Activated T-cell treated with anti-CD3 and anti-CD28 coated beads, Interleukin-2, amount 50 U/mL, for 72 hours (primary cell): ENCODE data around the gene CFAP92. TPM values are rescaled to one million over a fixed set of nuclear protein-coding genes. Genes with fewer than 3 reads are reported as not detected.

Experiments
- ATAC-seq, 2 donors: fragments of 150-1000 bp; cut with Tn5 transposase; replicated peaks in 1 of 2; 2 replicates each; pipeline ENCODE4 v1.10.0; 2021; ENCODE audit warnings: moderate library complexity in 2 of 2, mild to moderate bottlenecking in 1 of 2
- DNase-seq, 2 donors: peaks; one replicate each; pipeline ENCODE4 v3.0.0; 2021 to 2022; ENCODE audit warnings: mixed read lengths in 1 of 2
- H3K27ac Mint-ChIP-seq: one replicate; pipeline ENCODE4 v1.8.0; 2022; ENCODE audit warnings: mild to moderate bottlenecking, moderate library complexity, mixed read lengths
- H3K27me3 Mint-ChIP-seq: one replicate; pipeline ENCODE4 v1.8.0; 2022; ENCODE audit warnings: low read depth, mixed read lengths
- H3K36me3 Mint-ChIP-seq, 2 donors: one replicate each; pipeline ENCODE4 v1.8.0; 2022; ENCODE audit warnings: mixed read lengths in 2 of 2, mild to moderate bottlenecking in 1 of 2; ENCODE audit not compliant: insufficient read depth in 2 of 2
- H3K4me1 Mint-ChIP-seq: one replicate; pipeline ENCODE4 v1.8.0; 2022; ENCODE audit warnings: low read depth, mixed read lengths
- H3K4me3 Mint-ChIP-seq, 2 donors: one replicate each; pipeline ENCODE4 v1.8.0; 2022; ENCODE audit warnings: mild to moderate bottlenecking in 2 of 2, mixed read lengths in 2 of 2, moderate library complexity in 2 of 2
- H3K9me3 Mint-ChIP-seq, 2 donors: one replicate each; pipeline ENCODE4 v1.8.0; 2022; ENCODE audit warnings: mixed read lengths in 2 of 2
- total RNA-seq, 2 donors: library from RNA; stranded (reverse); gene quantifications; one replicate each; pipeline ENCODE4 v1.2.3, GENCODE V29; 2022

CFAP92 gene
- total RNA-seq, 2 donors from 2014 or later, result 1.1 TPM

DNA sequence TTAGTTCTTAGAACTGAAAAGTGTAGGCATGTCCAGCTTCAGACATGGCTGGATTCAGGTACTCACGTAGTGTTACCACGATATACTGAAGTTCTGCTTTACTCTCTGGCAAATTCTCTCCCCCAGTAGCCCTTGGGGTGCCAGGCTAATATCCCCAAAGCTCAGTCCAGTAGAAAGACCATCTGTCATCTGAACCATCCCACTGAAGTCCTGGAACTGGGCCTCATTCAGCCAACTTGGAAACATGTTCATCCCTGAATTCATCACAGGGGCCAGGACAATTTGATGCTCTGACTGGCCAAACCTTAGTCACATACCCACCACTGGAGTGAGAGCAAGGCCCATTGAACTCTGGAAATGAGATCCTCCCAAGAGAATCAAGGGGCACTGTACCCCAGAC is 15.4 kb upstream of the CFAP92 start:
- H3K9me3 Mint-ChIP-seq, result no peaks in the 10 kb centered on the region
- peaks cover 13% of the 10 kb centered on the region for H3K4me1 Mint-ChIP-seq
- DNase-seq, result no peak
- no peak for ATAC-seq
- no peaks in the 10 kb centered on the region for H3K36me3 Mint-ChIP-seq
- H3K27ac Mint-ChIP-seq, result no peak overlapping the region
- H3K27me3 Mint-ChIP-seq, result peaks cover 5% of the 10 kb centered on the region
- H3K4me3 Mint-ChIP-seq, result no peak overlapping the region

DNA sequence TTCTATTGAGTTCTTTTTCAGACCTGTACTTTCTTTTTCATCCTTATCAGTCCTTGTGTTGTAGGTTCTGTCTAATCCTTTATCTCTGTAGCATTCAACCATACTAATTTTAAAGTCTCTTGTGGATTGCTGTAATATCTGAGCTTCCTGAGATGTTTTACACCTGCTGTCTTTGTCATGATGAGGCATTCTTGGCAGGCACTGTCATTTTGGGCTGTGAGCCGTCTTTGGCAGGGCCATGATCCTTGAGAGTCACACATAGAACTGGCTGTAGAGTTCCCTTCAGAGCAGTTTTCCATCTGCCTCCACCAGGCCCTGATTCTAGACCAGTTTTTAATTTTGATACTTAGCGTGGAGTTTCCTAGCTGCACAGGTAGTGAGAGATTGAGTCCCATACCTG is 13.9 kb upstream of the CFAP92 start:
- Mint-ChIP-seq H3K27ac (no peak overlapping the region), H3K4me1 (peaks cover 16% of the 10 kb centered on the region), H3K9me3 (no peaks in the 10 kb centered on the region), H3K4me3 (no peak overlapping the region), H3K27me3 (peaks cover 16% of the 10 kb centered on the region), H3K36me3 (no peaks in the 10 kb centered on the region)
- DNase-seq (no peak), ATAC-seq (no peak)

DNA sequence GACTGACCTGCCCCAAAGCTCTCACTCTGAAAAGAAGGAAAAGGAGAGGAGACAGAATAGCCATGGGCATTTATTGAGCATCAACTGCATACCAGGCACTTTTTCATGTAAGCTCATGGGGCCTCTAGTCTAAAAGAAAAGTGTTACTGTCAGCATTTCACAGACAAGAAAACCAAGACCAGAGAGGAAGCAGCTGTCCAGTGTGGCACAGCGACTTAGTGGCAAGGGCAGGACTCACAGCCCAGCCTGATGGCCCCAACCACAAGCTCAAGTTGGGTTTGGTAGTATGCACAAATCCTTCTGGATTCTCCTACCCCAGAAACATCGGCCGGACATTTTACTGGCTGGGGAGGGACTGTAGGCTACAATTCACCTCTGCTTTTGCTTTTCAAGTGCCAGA is 13.0 kb upstream of the CFAP92 start:
- no peaks in the 10 kb centered on the region for H3K9me3 Mint-ChIP-seq
- H3K4me3 Mint-ChIP-seq, result no peak overlapping the region
- ATAC-seq (no peak), DNase-seq (no peak)
- peaks cover 24% of the 10 kb centered on the region for H3K27me3 Mint-ChIP-seq
- H3K4me1 Mint-ChIP-seq, result peaks cover 23% of the 10 kb centered on the region
- no peak overlapping the region for H3K27ac Mint-ChIP-seq
- H3K36me3 Mint-ChIP-seq, result no peaks in the 10 kb centered on the region

DNA sequence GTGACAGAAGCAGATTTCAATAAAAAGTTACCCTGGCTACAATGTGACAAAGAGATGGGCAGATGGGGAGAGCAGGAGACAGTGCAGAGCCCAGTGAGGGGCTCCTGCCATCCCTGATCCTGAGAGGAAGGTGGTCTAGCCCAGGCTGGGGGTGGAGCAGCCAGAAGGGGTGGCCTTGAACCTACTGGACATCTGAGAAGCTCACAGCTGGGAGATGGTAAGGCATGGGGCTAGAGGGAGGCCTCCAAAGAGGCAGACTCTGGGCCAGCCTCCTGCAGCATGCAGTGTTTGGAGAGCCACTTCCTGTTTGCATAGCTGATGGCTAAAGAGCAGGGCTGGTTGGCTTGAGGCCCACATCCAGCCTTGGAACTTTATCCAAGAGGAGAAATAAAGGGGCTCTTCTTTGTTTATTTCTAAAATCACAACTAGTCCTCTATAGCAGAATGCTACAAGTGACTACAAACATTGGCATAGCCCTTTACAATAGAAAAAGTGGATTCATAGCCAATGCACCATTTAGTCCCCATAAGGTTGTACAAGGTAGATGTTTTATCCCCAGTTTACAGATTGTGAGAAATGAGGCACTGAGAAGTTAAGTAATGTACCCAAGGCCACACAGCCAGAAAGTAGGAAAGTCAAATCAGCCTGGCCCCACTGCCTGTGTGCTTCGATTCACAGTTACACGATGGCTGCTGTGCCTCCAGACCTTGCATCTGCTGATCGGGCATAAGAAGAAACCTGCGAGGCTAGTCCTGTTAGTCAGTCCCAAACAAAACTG is 11.8 kb upstream of the CFAP92 start:
- no peaks in the 10 kb centered on the region for H3K36me3 Mint-ChIP-seq
- peaks cover 23% of the 10 kb centered on the region for H3K4me1 Mint-ChIP-seq
- peaks cover 27% of the 10 kb centered on the region for H3K27me3 Mint-ChIP-seq
- no peaks in the 10 kb centered on the region for H3K9me3 Mint-ChIP-seq
- peak overlapping the region; percentile 38 for H3K27ac Mint-ChIP-seq
- ATAC-seq, result no peak
- DNase-seq, result no peak
- no peak overlapping the region for H3K4me3 Mint-ChIP-seq

DNA sequence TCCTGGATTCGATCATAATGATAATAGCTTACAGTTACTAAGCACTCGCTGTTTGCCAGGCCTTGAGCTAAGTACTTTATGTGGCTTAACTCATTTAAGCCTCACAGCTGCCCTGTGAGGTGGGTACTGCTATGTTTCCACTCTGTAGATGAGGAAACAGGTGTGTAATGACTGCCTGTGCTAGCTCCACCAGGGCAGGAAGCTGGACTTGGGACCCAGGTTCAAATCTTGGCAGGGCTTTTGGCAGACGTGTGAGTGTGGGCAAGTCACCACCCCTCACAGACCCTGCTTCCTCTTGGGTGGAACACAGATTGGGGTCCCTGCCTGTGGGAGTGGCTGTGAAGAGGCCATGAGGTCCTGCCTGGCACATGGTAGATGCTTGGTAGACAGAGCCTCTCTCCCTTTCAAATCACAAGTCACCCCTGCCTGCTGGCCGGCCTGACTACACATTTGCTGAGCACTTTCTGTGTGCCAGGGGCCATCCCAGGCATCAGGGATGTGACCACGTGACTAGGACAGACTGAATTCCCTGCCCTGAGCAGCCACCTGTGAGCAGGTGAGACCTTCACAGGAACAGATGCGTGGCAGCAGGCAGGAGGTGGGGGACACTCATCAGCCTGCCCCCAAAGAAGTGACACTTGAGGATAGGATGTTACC is 10.9 kb upstream of the CFAP92 start:
- Mint-ChIP-seq H3K4me1 (peaks cover 23% of the 10 kb centered on the region), H3K27ac (peak overlapping the region; percentile 38), H3K36me3 (no peaks in the 10 kb centered on the region), H3K9me3 (no peaks in the 10 kb centered on the region), H3K27me3 (peaks cover 36% of the 10 kb centered on the region), H3K4me3 (peak overlapping the region; percentile 27 to 55)
- DNase-seq, result no peak
- no peak for ATAC-seq

DNA sequence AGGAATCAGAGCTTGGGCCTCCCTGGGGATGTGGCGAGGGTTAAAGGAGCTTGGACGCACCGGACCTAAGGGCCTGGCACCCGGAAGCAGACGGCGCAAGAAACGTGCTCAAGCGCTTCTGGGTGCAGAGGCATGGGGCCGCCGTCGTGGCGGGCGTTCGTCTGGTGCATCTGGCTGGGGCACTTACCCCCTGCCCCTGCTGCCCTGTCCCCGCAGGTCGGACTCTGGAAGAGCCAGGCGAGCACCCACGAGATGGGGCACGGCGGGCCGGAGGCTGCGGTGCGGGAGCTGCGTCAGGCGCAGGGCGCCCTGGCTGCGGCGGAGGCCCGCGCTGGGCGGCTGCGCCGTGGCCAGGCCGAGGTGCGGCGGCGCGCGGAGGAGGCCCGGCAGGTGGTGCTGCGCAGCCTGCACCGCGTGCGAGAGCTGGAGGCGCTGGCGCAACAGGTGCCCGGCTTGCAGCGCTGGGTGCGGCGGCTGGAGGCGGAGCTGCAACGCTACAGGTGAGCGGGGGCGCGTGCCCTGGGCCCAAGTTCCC is 9.8 kb upstream of the CFAP92 start:
- peak; percentile 64 to 69 for DNase-seq
- H3K4me1 Mint-ChIP-seq, result peaks cover 29% of the 10 kb centered on the region
- H3K36me3 Mint-ChIP-seq, result no peaks in the 10 kb centered on the region

DNA sequence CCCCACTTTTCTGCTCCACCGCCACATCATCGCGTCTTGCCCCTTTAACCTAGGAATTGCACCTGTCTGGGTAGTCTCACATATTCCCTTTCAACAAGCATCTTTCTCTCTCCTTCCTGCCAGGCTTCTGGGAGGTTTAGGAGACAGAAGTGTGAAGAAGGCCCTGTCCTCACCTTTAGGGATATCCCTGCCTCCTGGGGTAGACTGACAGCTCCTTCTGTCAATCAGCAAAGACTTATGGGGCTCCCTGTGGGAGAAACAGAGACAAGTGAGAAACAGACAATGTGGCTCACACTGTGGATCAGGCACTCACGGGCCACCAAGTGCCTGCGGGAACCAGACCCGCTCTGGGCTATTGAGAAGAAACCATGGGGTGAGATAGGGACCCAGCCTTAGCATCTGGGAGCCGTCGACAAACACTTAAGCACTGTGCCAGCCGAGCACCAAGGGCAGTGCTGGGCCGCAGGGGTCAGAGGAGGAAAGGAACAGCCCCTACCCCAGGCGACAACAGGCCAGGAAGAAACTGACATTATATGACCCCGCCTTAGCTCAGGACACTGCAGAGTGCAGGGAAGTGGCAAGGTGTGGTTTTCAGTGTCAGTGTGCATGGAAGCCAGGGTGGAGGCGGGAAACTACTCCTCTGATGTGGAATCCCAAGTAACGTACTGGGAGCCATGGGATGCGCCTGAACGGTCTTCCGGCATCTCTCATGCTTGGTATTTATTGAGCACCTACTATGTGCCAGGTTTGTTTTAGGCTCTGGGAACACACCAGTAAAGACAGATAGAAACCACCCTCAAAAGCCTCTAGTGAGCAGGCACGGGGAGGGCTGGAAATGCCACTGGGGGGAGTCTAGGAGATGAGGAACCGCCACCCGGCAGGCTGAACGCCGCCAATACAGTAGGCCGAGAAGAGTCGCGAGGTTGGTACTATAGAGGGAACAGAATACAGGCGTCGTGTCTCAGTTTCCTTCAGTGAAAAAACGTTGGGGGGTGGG is 9.0 kb upstream of the CFAP92 start:
- ATAC-seq (no peak), DNase-seq (no peak)
- H3K4me1 Mint-ChIP-seq, result peaks cover 36% of the 10 kb centered on the region
- no peaks in the 10 kb centered on the region for H3K9me3 Mint-ChIP-seq
- H3K36me3 Mint-ChIP-seq, result no peaks in the 10 kb centered on the region
- H3K27ac Mint-ChIP-seq, result no peak overlapping the region
- peak overlapping the region; percentile 60 to 77 for H3K4me3 Mint-ChIP-seq
- H3K27me3 Mint-ChIP-seq, result peaks cover 41% of the 10 kb centered on the region

More for the DNA sequence above, 9.8 kb upstream of the CFAP92 start:
- peak overlapping the region; percentile 60 to 77 for H3K4me3 Mint-ChIP-seq
- no peaks in the 10 kb centered on the region for H3K9me3 Mint-ChIP-seq
- ATAC-seq, result peak; percentile 76 to 84
- no peak overlapping the region for H3K27ac Mint-ChIP-seq
- H3K27me3 Mint-ChIP-seq, result peaks cover 41% of the 10 kb centered on the region

DNA sequence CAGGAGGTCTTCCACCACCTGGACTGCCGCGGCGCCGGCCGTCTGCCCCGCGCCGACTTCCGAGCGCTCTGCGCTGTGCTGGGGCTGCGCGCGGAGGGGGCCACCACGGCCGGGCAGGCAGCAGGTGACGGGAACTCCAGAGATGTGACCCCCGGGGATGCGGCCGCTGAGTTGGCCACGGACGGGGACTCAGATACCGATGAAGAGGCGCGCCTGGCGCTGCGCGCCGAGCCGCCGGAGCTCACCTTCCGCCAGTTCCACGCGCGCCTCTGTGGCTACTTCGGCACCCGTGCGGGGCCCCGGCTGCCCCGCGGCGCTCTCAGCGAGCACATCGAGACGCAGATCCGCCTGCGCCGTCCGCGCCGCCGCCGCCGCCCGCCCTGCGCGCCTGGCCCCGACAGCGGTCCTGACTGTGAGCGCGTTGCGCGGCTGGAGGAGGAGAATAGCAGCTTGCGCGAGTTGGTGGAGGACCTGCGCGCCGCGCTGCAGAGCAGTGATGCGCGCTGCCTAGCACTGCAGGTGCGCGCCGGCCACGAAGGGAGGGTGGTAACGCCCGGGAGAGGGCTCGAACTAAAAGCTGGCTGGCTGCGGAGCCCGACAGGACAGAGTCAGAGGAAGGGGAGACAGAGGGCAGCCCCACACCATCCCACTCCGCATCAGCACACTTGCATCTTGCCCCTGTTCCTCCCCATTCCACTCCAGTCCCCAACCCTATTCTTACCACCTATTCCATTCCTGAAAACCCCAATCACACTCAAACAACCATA is 8.1 kb upstream of the CFAP92 start:
- ATAC-seq (peak; percentile 66 to 69), DNase-seq (peak; percentile 57 to 62)
- peak overlapping the region; percentile 60 to 77 for H3K4me3 Mint-ChIP-seq
- peaks cover 36% of the 10 kb centered on the region for H3K4me1 Mint-ChIP-seq
- H3K27ac Mint-ChIP-seq, result no peak overlapping the region
- H3K27me3 Mint-ChIP-seq, result peaks cover 41% of the 10 kb centered on the region
- no peaks in the 10 kb centered on the region for H3K9me3 Mint-ChIP-seq
- H3K36me3 Mint-ChIP-seq, result no peaks in the 10 kb centered on the region

DNA sequence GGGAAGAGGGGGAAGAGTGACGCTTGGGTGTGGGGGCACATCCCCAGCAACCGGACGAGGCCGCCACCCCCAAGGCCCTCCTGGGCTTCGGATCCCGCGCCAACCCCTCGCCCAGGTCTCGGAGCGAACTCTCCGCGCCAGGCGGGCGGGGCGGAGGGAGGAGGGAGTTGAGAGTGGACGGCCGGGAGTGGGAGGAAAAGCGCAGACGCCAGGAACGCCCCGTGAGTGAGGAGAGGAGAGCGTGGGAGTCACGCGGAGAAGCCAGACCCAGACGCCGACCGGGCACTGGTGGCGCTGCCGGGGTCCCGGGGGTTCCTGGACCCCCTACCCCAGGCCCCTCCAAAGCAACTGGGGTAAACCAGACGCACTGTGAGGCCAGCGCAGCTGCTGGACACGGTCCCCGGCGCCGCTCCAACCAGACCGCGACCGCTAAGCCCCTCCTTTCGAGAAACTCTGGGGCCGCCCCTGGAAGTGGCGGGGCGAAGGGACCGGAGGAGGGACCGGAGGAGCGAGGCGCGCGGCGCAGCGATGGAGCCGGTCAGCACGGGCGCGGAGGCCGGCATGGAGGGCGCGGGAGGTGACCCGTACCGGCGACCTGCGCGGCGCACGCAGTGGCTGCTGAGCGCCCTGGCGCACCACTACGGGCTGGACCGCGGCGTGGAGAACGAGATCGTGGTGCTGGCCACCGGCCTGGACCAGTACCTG is 7.4 kb upstream of the CFAP92 start, which contains the start of gene EFCC1:
TSS of gene EFCC1 (plus strand) at position 204 of the 705 bp plus-strand sequence. CDS start at position 529, 325 bp downstream.
- Mint-ChIP-seq H3K4me3 (peak within 1 kb of the TSS; percentile 70 to 77), H3K9me3 (no peaks in the 10 kb centered on the region), H3K27me3 (peaks cover 41% of the 10 kb centered on the region), H3K36me3 (no peaks in the 10 kb centered on the region), H3K27ac (no peak within 1 kb of the TSS), H3K4me1 (peaks cover 38% of the 10 kb centered on the region)
- ATAC-seq, result peak; percentile 48 to 51
- peak in 1 of 2 donors; percentile 39 for DNase-seq

DNA sequence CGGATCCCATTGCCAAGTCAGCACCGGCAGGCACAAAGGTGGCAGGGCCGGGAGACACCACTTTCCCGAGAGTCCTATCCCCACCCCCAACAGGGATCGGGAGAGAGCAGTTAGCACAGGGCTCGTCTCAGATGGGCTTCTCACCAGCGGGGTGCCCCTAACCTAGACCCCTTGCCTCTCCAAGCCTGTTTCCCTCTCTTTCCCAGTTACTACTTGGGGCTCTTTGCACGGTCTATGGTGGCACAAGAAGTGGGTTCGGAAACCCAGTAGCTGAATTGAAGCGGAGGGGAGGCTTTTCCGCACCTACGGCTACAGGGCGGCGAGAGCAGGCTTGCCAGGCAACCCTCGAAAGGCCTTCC is 6.8 kb upstream of the CFAP92 start:
- Mint-ChIP-seq H3K27ac (no peak overlapping the region), H3K27me3 (peaks cover 41% of the 10 kb centered on the region)

DNA sequence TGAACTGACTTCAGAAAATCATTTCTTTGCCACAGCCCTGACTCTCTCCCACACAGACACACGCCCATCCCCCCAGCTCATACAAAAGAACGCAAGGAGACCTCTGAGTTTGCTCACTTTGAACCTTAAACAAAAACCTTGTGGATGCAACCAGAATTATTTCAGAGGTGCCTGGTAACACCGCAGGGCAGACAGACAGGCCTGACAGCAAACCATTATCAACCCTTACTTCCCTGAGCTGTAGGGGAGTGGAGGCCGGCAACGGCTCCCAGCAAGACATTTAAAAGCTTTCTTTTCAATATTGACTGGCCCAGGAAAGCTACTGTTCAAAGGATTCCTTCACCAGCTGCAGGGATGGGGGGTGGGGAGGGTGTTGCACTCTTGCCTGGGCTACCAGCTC is 5.2 kb upstream of the CFAP92 start:
- H3K36me3 Mint-ChIP-seq, result no peaks in the 10 kb centered on the region
- no peak overlapping the region for H3K27ac Mint-ChIP-seq
- H3K27me3 Mint-ChIP-seq, result peaks cover 35% of the 10 kb centered on the region
- H3K4me3 Mint-ChIP-seq, result peak overlapping the region in 1 of 2 donors; percentile 24
- no peak for ATAC-seq
- no peaks in the 10 kb centered on the region for H3K9me3 Mint-ChIP-seq
- H3K4me1 Mint-ChIP-seq, result peaks cover 50% of the 10 kb centered on the region
- DNase-seq, result no peak

More for the DNA sequence above, 6.8 kb upstream of the CFAP92 start:
- DNase-seq, result no peak
- Mint-ChIP-seq H3K36me3 (no peaks in the 10 kb centered on the region), H3K9me3 (no peaks in the 10 kb centered on the region), H3K4me1 (peaks cover 43% of the 10 kb centered on the region), H3K4me3 (peak overlapping the region; percentile 70 to 77)
- no peak for ATAC-seq
